IgD-negative memory B cell (primary cell): Measurements from ENCODE around the gene MGAT3. TPM values are rescaled to one million over a fixed set of nuclear protein-coding genes. Genes with fewer than 3 reads are reported as not detected.

ENCODE experiments used
- H3K27ac Mint-ChIP-seq, 3 donors: one replicate each; pipeline ENCODE4 v1.8.0; 2020 to 2022; ENCODE audit warnings: mild to moderate bottlenecking in 3 of 3, mixed read lengths in 3 of 3, moderate library complexity in 1 of 3
- H3K27me3 Mint-ChIP-seq: one replicate; pipeline ENCODE4 v1.8.0; 2021; ENCODE audit warnings: mixed read lengths
- H3K36me3 Mint-ChIP-seq: one replicate; pipeline ENCODE4 v1.8.0; 2020; ENCODE audit warnings: mild to moderate bottlenecking, mixed read lengths
- H3K4me1 Mint-ChIP-seq, 3 donors: one replicate each; pipeline ENCODE4 v1.8.0; 2020 to 2022; ENCODE audit warnings: mixed read lengths in 3 of 3, mild to moderate bottlenecking in 1 of 3
- H3K4me3 Mint-ChIP-seq, 4 donors: one replicate each; pipeline ENCODE4 v1.8.0; 2020 to 2022; ENCODE audit warnings: mild to moderate bottlenecking in 4 of 4, mixed read lengths in 4 of 4, moderate library complexity in 3 of 4
- H3K9me3 Mint-ChIP-seq, 3 donors: one replicate each; pipeline ENCODE4 v1.8.0; 2020 to 2021; ENCODE audit warnings: mixed read lengths in 3 of 3, mild to moderate bottlenecking in 1 of 3
- polyA plus RNA-seq: library from polyadenylated mRNA; unstranded; fragments of 300-500 nt; fragmentation: Illumina TruSeq; gene quantifications from one replicate; pipeline ENCODE4 v1.2.3, GENCODE V29; 2021

Gene MGAT3
- polyA plus RNA-seq, 1 donor from 2014 or later: 2.1 TPM

DNA sequence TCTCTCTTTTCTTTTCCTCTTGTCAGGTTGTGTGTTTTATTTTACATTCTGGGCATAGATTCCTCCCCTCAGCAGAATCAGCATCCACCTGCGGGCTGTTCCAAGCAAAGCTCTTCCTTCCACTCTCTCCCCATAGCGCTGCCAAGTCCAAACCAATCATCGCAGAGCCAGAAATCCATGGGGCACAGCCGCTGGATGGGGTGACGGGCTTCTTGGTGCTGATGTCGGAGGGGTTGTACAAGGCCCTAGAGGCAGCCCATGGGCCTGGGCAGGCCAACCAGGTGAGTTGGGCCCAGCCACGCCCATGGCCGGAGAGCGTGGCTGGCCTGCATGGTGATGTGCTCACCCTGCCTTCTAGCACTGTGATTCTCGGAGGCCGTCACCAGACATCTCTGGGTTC, 35.1 kb upstream of the MGAT3 start:
- Mint-ChIP-seq H3K27me3 (no peaks in the 10 kb centered on the region), H3K4me3 (no peak overlapping the region), H3K9me3 (no peaks in the 10 kb centered on the region), H3K27ac (no peak overlapping the region), H3K36me3 (peaks cover 7% of the 10 kb centered on the region), H3K4me1 (peaks cover 0 to 6% (median 5%) of the 10 kb centered on the region in 3 donors)

DNA sequence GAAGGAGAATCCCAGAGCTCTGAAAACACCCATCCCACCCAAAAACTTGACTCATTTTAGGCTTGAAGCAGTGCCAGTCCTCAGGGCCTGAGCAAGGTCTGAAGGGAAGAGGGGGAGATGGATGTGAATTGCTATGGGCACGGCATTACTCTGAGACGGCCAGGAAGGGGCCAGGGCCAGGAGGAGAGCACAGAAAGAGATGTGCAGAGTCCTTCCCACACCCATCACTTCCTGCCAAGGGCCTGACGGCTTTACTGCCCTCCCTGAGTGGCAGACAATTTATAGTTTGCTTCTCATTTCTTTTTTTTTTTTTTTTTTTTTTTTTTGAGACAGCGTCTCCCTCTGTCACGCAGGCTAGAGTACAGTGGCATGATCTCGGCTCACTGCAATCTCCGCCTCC, 34.7 kb upstream of the MGAT3 start:
- H3K27me3 Mint-ChIP-seq: no peaks in the 10 kb centered on the region
- H3K4me1 Mint-ChIP-seq: peaks cover 0 to 6% (median 5%) of the 10 kb centered on the region in 3 donors
- H3K36me3 Mint-ChIP-seq: peaks cover 7% of the 10 kb centered on the region
- H3K27ac Mint-ChIP-seq: no peak overlapping the region
- H3K4me3 Mint-ChIP-seq: no peak overlapping the region
- H3K9me3 Mint-ChIP-seq: no peaks in the 10 kb centered on the region

DNA sequence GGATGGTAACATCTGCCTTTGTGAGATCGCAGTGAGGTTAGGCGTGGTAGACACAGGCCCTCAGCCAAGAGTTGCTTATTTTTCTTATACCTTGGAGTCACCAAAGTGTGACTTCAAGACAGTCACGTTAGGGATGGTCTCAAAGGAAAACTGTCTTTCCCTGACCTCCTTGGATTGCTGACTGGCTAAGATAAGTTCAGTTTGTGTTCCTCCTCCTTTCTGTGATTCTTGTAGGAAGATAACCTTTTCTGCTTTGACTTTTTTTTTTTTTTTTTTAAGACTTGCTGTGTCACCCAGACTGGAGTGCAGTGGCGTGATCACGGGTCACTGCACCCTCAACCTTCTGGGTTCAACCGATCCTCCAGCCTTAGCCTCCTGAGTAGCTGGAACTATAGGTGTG, 34.1 kb upstream of the MGAT3 start:
- Mint-ChIP-seq H3K4me3 (no peak overlapping the region), H3K36me3 (peaks cover 5% of the 10 kb centered on the region), H3K27me3 (no peaks in the 10 kb centered on the region), H3K4me1 (peaks cover 0 to 6% (median 5%) of the 10 kb centered on the region in 3 donors), H3K9me3 (no peaks in the 10 kb centered on the region), H3K27ac (no peak overlapping the region)

DNA sequence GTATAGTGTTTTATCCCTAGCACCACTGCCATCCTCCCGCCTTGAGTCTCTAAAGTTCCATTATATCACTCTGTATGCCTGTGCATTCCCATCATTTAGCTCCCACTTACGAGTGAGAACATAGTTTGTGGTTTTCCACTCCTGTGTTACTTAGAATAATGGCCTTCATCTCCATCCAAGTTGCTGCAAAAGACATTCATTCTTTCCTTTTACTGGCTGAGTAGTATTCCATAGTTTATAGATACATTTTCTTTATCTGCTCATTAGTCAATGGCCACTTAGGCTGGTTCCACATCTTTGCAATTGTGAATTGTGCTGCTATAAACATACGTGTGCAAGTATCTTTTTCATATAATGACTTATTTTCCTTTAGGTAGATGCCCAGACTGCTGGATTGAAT, 32.8 kb upstream of the MGAT3 start:
- Mint-ChIP-seq H3K27ac (peak overlapping the region in 1 of 3 donors; percentile 24), H3K9me3 (no peaks in the 10 kb centered on the region), H3K4me1 (no peaks in the 10 kb centered on the region), H3K4me3 (no peak overlapping the region), H3K27me3 (no peaks in the 10 kb centered on the region), H3K36me3 (peaks cover 5% of the 10 kb centered on the region)

DNA sequence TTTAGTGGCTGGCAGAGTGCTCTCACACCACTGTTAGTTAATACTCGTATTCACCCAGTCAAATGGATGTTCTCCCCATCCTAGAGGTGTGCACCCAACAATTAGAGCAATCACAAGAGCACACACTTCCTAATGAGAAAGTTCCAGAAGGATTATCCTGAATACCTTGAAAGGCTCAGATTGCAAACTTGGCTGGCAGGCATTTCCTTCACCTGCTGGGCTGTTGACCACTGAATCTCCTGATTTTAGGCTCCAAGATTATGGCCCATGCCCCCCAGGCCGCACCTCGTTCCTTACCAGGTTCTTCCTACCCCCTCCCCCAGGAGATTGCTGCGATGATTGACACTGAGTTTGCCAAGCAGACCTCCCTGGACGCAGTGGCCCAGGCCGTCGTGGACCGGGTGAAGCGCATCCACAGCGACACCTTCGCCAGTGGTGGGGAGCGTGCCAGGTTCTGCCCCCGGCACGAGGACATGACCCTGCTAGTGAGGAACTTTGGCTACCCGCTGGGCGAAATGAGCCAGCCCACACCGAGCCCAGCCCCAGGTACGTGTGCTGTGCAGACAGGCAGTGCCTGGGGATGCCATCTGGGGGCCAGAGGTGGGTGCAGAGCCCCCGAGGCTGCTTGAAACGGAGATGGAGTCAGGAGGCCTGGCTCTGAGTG, 30.3 kb upstream of the MGAT3 start:
- Mint-ChIP-seq H3K4me3 (no peak overlapping the region), H3K36me3 (peaks cover 2% of the 10 kb centered on the region), H3K27ac (no peak overlapping the region), H3K9me3 (no peaks in the 10 kb centered on the region), H3K4me1 (no peaks in the 10 kb centered on the region), H3K27me3 (no peaks in the 10 kb centered on the region)

DNA sequence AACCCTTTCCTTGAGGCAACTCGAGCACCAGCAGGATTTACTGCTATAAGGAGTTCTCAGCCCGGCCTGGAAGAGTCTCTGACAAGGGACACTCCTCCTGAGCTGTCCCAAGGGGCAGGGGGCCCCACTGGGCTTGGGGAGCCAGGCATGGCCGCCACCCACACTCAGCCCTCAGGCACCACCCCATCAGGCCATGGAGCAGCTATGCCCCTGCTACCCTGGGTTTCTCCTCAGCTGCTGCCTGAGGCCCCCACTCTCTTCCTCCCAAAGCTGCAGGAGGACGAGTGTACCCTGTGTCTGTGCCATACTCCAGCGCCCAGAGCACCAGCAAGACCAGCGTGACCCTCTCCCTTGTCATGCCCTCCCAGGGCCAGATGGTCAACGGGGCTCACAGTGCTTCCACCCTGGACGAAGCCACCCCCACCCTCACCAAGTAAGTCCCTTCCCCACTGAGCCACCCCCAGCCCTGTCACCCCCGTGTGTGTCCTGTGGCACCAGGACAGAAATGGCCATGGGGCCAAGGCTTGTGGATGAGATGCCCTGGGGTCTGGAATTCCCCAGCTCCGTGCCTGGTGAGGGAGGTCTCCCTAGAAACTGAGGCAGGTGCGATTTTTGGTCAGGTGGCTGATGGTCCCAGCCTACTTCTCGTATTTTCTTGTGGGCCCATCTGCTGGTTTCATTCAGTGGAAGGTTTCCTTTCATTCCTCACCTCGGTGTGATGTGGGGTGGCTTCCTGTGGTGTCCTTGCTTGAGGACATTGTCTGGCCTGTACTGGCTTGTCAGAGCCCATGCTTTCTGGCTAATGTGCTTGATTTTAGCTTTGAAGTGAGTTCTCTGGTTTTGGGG, 28.8 kb upstream of the MGAT3 start:
- H3K36me3 Mint-ChIP-seq: peaks cover 4% of the 10 kb centered on the region

DNA sequence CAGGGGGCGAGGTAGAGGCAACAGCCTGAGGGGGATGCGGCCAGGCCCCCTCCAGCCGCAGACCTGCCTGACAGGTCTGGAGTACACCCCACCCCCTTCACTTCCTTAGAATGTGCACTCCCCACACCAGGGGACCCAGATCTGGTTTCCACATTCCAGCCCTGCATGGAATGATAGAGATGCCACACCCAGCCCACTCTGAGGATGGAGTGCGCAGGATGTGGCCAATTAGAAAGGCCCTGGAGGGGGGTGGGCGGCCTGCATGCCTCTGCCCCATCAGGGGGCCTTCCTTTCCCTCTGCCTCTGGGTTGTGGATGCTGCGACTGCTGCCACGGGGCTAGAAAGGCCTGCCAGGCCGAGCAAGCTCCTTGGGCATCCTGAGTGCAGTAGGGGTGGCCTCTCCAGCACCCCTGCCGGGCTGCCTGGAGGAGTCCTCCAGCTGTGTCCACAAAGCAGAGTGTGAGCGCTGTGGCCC, 28.2 kb upstream of the MGAT3 start:
- Mint-ChIP-seq H3K27me3 (no peaks in the 10 kb centered on the region), H3K4me1 (no peaks in the 10 kb centered on the region), H3K27ac (no peak overlapping the region), H3K4me3 (no peak overlapping the region), H3K36me3 (peaks cover 4% of the 10 kb centered on the region), H3K9me3 (no peaks in the 10 kb centered on the region)

More for the DNA sequence above, 28.8 kb upstream of the MGAT3 start:
- Mint-ChIP-seq H3K27ac (no peak overlapping the region), H3K4me1 (no peaks in the 10 kb centered on the region), H3K4me3 (no peak overlapping the region), H3K9me3 (no peaks in the 10 kb centered on the region), H3K27me3 (no peaks in the 10 kb centered on the region)

DNA sequence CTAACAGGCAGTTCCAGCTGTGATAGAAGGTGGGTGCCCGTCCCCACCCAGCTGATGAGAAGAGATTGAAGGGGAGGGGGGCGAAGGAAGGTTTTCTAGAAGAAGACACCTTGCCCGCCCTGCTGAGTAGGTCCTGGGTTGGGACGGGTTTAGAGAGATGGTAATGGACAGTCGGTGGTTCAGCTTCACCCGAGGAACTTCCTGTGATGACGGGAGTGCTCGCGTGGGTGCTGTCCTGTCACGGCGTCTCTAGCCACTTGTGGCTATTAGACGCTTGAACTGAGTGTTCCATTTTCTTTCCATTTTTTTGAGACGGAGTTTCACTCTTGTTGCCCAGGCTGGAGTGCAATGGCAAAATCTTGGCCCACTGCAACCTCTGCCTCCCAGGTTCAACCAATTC, 27.6 kb upstream of the MGAT3 start:
- Mint-ChIP-seq H3K9me3 (no peaks in the 10 kb centered on the region), H3K4me3 (no peak overlapping the region), H3K27me3 (no peaks in the 10 kb centered on the region), H3K27ac (no peak overlapping the region), H3K4me1 (no peaks in the 10 kb centered on the region), H3K36me3 (peaks cover 4% of the 10 kb centered on the region)

DNA sequence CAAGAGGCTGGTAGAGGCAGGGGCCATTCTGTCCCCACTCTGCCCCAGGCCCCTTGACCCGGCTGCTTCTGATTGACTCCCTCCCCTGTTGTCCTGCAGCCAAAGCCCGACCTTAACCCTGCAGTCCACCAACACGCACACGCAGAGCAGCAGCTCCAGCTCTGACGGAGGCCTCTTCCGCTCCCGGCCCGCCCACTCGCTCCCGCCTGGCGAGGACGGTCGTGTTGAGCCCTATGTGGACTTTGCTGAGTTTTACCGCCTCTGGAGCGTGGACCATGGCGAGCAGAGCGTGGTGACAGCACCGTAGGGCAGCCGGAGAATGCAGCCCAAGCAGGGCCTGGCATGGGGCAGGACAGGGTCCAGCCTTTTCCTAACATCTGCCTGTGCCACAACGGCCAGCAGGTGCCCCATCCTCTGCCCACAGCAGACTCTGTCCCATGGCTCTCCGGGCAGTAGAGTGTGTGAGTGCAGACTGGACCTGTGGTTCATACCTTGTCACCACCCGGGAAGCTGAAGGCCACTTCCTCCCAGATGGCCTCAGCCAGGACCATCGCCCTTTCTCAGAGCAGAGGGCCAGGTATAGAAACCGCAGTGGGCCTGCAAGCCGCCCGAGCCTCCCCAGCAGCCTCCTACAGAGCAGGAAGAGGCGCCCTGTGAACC, 26.8 kb upstream of the MGAT3 start:
- Mint-ChIP-seq H3K36me3 (peaks cover 4% of the 10 kb centered on the region), H3K4me3 (no peak overlapping the region), H3K27me3 (no peaks in the 10 kb centered on the region), H3K9me3 (no peaks in the 10 kb centered on the region), H3K27ac (no peak overlapping the region), H3K4me1 (no peaks in the 10 kb centered on the region)

DNA sequence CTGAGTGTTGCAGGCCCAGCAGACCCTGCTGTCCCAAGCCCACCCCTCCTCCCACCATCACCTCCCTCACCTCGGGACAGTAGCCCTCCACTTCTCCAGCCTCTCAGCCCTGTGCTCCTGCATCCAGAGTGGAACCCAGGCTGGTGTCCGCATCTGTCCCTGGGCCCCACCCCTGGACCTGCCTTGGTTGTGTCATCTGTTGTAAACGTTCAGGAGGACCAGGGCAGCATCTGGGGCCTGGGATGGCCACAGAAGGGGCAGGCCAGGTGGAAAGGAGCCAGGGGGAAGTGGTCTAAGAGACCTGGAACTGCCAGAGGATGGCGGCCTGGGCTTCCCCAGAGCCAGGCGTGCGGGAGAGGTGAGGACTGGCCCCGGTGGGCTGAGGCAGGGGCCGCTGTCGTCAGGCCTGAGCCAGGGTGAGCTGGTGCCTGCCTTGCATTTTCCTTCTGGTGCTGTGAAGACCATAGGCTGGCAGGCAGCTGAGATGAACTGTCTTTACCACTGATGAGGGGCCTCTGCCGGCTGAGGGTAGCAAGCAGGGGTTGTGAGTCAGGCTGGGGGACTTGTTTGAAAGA, 26.1 kb upstream of the MGAT3 start:
- no peak overlapping the region for H3K27ac Mint-ChIP-seq

DNA sequence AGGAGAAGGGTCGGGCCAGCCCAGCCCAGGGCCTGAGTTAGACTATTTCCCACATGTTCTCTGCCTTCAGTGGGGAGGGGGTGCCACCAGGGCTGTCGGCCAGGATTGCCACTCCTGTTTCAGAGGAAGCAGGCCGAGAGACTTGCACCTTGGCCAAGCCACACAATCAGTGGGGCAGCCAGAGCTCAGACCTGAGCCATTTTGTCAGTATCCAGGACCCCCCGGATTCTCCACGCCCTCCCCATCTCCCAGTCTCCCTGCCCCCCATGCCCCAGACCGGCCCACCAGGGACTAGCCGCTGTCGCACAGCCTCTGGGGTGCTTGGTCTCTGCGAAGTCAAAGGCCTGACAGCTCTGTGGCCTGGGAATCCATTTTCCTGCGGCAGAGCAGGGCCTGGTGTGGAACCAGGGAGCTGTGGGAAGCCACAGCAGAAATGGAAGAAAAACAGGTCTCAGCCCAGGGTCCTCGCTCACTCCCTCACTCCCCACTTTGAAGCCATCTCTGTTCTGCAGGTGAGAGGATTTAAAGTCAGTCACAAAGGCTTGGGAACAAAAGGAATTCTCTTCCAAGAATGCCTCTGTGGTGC, 25.5 kb upstream of the MGAT3 start:
- no peak overlapping the region for H3K27ac Mint-ChIP-seq
- no peaks in the 10 kb centered on the region for H3K4me1 Mint-ChIP-seq
- no peaks in the 10 kb centered on the region for H3K27me3 Mint-ChIP-seq
- H3K9me3 Mint-ChIP-seq: no peaks in the 10 kb centered on the region
- no peak overlapping the region for H3K4me3 Mint-ChIP-seq
- H3K36me3 Mint-ChIP-seq: peaks cover 4% of the 10 kb centered on the region

More for the DNA sequence above, 26.1 kb upstream of the MGAT3 start:
- Mint-ChIP-seq H3K9me3 (no peaks in the 10 kb centered on the region), H3K4me1 (no peaks in the 10 kb centered on the region), H3K4me3 (no peak overlapping the region), H3K27me3 (no peaks in the 10 kb centered on the region), H3K36me3 (peaks cover 4% of the 10 kb centered on the region)

DNA sequence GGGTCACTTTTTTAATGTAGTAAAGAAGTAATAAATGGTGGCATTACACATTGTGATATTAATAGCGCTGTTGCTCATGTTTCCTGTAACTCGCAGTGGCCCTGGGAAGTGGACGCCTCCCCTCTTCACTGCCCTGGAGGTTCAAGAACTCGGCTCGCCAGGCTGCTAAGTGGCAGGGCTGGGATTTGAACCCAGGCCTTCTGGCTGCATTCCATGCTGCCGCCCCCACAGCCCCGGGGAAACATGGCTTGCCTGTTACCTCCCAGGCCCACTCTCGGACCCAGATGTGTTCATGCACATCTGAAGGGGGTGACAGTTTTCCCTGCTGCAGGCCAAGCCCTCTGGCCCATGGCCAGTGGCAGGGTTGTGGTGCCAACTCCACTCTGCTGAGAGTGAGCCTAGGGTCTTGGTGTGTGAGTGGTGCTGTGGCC, 25.0 kb upstream of the MGAT3 start:
- no peaks in the 10 kb centered on the region for H3K27me3 Mint-ChIP-seq
- no peak overlapping the region for H3K27ac Mint-ChIP-seq
- H3K4me3 Mint-ChIP-seq: no peak overlapping the region
- peaks cover 4% of the 10 kb centered on the region for H3K36me3 Mint-ChIP-seq
- no peaks in the 10 kb centered on the region for H3K9me3 Mint-ChIP-seq
- no peaks in the 10 kb centered on the region for H3K4me1 Mint-ChIP-seq

DNA sequence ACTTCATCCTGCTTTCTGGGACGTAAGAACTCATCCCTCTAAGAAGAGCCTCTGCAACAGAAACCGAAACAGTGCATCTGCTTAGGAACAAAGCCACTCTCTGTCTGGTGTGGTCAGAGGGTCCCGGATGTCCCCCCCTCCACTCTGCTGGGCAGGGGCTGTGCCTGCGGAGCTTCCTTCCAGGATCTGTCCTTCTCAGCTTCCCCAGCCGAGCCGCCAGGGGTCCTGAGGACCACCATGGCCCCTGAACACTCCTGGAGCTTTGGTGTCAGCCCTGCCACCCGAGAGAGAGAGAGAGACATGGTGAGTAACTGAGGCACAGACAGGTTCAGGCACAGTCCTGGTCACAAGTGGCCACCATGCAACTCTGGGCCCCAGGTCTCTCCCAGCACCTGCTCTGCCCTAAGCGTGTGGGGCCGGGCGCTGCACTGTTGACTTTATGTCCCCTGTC, 24.4 kb upstream of the MGAT3 start:
- no peak overlapping the region for H3K4me3 Mint-ChIP-seq
- H3K27ac Mint-ChIP-seq: no peak overlapping the region
- H3K4me1 Mint-ChIP-seq: peaks cover 4% of the 10 kb centered on the region in 3 donors
- H3K9me3 Mint-ChIP-seq: no peaks in the 10 kb centered on the region
- H3K36me3 Mint-ChIP-seq: peaks cover 4% of the 10 kb centered on the region
- no peaks in the 10 kb centered on the region for H3K27me3 Mint-ChIP-seq

DNA sequence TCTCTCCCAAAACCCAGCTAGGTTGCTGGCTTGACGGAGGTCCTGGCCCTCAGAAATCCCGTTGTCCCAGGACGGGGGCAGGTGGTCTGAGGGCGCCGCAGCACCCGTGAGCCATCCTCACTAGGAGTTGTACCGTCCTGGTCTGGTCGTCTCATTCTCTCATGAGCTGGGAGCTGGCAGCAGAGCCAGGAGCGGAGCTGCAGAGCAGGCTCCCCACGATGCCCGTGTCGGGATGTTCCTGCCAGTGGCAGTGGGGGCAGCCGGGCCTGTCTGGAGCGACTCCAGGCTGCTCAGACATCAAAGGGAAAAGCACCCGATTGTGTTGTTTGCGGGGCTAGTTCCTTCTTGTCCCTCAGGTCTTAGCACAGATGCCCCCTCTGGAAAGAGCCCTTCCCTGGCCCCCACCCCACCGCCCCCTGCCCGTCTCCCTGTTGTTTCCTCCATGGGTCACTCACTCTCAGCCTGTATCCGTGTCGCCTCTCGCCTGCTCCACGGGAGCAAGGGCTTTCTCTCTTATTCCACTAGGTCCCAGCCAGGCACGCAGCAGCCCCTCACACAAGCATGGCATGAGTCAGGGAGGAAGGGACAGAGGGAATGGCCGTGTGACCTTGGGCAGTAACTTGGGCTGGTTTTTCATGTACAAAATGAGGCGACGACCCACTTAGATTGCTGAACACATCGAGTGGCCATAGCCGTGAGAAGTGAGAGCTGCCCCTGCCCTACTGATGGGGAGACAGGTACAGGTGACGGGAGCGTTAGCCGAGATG, 23.2 kb upstream of the MGAT3 start:
- no peak overlapping the region for H3K27ac Mint-ChIP-seq
- no peaks in the 10 kb centered on the region for H3K27me3 Mint-ChIP-seq
- no peaks in the 10 kb centered on the region for H3K9me3 Mint-ChIP-seq
- H3K36me3 Mint-ChIP-seq: peaks cover 4% of the 10 kb centered on the region
- peaks cover 7 to 9% (median 8%) of the 10 kb centered on the region in 3 donors for H3K4me1 Mint-ChIP-seq
- H3K4me3 Mint-ChIP-seq: no peak overlapping the region
